ENCODE data around the gene PTPRJ.
"Not testable (repeated sequence)": the region's sequence is repeated elsewhere in the genome, so short reads cannot be mapped to it uniquely, and the experiment has no call there.

GRCh38 chr11:47949001-47949675 lies 31.2 kb upstream of the PTPRJ start:
- TF ChIP-seq POLR2AphosphoS5, CTCF (IDR thresholded peaks at IDR 0.05): not testable (repeated sequence)

Data from breast epithelium (tissue), 3 donors.